Skin of body (tissue), 2 donors: ENCODE data around the gene HTR3A. TPM values are rescaled to one million over a fixed set of nuclear protein-coding genes. Genes with fewer than 3 reads are reported as not detected.

Source experiments
- DNase-seq: peaks from one replicate; lab custom pipeline; 2025; lab: John Stamatoyannopoulos, UW
- total RNA-seq: library from RNA; depleted of rRNA; stranded (reverse); fragments of >200 nt; gene quantifications from one replicate; pipeline ENCODE4 v1.2.3, GENCODE V29; 2014

HTR3A gene
- total RNA-seq, 1 donor from 2014 or later = 0.99 TPM

- no peak for DNase-seq
These were observed 2.8 kb downstream of the HTR3A start for GRCh38 chr11:113977701-113978100.

DNA sequence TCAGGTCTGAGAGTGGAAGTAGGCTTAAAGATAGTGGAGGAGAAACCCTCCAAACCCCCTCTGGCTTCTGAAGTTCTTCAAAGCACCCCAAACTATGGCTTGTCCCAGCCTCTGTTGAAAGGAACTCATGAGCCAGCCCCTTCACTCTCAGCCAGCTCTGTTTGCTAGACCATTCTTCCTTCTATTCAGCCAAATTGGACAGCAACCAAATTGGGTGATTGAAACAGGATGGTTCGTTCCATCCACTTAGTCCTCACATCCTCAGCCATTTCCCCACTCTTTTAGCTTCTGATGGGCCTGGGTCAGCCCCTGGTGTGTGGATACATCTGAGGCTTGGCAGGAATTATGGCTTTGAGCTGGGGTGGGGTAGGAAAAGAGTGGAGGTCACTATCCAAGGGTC is 4.5 kb downstream of the HTR3A start:
- no peak for DNase-seq

GRCh38 chr11:113980785-113981184 is 5.9 kb downstream of the HTR3A start:
- no peak for DNase-seq

DNA sequence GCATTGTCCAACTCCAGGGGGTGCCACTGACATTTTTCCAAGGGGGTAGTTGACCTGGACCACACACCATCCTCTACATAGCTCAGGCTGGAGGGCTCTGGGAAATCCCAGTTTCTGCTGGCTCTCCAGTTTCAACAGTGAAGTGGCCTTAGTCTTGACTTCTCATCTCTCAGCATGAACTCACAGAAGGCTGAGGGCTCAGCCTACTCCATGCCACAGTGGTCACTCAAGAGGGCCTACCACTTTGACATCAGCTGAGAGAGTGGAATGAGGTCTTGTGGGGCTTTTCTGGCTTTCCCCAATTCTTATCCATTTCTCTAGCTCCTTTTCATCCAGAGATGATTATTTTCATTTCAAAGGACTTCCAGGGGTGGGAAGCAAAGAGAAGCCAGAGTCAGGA is 7.4 kb downstream of the HTR3A start:
- DNase-seq = no peak

GRCh38 chr11:113984781-113985180 is 9.9 kb downstream of the HTR3A start:
- no peak for DNase-seq

DNA sequence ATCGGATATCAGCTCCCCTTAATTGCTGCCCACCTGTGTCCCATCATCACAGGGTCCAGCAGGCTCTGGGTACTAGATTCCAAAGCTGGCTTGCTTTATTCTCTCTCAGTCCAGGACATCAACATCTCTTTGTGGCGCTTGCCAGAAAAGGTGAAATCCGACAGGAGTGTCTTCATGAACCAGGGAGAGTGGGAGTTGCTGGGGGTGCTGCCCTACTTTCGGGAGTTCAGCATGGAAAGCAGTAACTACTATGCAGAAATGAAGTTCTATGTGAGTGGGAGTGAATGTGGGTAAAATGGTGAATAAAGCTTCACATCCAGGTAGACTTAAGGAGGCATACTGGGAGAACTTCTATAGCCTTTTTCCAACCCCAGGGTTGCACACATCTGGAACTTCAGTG is 11.0 kb downstream of the HTR3A start:
- no peak for DNase-seq

DNA sequence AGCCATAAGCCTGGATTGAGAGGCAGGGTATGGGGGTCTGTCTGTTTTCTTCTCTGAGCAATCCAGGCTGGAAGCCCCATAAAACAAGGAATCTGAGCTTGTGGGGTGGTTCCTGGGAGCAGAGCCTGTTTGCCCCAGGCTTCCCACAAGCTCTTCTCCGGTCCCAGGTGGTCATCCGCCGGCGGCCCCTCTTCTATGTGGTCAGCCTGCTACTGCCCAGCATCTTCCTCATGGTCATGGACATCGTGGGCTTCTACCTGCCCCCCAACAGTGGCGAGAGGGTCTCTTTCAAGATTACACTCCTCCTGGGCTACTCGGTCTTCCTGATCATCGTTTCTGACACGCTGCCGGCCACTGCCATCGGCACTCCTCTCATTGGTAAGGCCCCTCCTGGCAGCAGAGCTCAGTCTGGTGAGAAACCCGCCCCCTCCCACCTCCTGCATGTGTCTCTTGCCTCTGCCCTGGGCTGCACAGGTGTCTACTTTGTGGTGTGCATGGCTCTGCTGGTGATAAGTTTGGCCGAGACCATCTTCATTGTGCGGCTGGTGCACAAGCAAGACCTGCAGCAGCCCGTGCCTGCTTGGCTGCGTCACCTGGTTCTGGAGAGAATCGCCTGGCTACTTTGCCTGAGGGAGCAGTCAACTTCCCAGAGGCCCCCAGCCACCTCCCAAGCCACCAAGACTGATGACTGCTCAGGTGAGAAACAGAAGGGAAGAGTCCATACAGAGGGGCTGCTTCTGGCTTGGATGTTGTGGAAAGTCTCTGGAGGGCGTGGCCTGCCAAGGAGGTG is 11.6 kb downstream of the HTR3A start:
- no peak for DNase-seq

DNA sequence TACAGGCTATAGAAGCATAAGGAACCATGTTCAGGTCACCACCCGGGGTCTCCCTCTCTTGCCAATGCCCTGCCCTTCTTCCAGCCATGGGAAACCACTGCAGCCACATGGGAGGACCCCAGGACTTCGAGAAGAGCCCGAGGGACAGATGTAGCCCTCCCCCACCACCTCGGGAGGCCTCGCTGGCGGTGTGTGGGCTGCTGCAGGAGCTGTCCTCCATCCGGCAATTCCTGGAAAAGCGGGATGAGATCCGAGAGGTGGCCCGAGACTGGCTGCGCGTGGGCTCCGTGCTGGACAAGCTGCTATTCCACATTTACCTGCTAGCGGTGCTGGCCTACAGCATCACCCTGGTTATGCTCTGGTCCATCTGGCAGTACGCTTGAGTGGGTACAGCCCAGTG is 14.5 kb downstream of the HTR3A start:
- DNase-seq = no peak

- no peak for DNase-seq
These were observed 15.0 kb downstream of the HTR3A start for GRCh38 chr11:113989916-113990315.

- DNase-seq = no peak
These were observed 16.3 kb downstream of the HTR3A start for GRCh38 chr11:113991170-113991569.

DNA sequence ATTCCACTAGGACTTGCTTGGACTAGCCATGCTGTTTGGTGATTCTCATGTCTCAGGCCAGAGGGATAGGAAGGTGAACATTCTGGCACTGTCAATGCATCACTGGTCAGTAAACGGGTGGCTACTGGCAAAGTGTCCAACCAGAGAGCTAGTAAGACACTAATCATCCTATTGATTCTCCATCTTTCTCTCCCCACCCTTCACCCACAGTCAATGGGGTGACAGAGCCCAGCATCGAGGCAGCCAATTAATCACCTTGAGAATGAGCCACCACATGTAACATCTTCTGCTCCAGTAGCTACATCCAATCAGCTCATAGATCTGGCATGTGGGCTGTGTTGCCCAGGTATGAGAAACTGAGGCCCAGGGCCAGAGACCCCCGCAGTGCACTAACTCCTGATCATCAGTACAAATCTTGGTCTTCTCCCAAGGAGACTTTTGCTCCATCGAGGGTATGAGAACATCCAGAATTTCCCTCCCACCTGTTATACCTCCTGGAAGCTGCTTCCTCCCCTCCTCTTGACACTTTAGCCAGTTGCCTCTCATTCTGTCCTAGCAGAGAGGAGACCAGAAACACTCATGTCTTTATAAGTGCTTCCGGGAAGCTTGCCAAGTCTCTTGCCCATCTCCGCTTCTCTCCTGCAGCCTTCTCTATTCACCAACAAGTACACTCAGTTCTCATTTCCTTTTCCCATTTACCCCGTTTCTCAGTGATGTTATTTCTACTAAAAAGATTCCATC is 17.0 kb downstream of the HTR3A start:
- no peak for DNase-seq

GRCh38 chr11:113992459-113993110 is 17.7 kb downstream of the HTR3A start:
- no peak for DNase-seq

DNA sequence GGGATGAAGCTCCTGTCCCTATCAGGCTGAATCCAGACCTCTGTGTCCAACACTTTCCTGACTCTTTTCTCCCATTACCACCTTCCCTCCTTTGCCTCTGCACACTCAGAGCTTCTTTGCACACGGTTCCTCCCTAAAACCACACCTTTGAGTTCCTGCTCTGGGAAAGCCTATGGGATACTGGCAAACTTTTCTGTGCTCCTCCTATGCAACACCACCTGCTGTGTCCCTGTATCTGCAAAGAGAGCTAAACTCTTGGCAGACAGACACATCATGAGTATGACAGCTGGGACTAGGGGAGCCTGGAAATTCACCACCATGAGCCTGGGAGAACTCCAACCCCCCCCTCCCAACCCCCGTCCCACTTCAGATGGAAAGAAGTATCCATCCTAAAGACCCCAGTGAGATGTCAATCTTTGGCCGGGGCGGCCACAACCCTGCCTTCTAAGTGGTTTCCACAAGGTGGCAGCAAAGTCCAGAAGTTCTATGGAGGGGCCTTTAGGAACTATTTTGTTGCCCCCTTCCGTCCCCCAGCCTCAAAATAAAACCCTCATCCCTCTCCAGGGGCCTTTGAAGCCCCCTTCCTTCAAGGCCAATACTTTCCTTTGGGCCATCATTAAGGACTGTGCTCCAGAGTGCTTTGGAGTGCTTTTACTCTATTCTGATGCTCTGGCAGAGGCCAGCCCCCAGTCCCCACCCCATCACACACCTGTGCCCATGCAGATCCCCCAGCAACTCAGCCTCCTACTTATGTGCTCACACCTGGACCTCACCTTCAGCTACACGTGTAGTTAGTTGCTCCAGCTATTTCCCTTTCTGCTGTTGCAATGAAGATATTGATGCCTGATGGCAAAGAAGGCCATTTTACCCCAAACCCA is 19.4 kb downstream of the HTR3A start:
- no peak for DNase-seq

DNA sequence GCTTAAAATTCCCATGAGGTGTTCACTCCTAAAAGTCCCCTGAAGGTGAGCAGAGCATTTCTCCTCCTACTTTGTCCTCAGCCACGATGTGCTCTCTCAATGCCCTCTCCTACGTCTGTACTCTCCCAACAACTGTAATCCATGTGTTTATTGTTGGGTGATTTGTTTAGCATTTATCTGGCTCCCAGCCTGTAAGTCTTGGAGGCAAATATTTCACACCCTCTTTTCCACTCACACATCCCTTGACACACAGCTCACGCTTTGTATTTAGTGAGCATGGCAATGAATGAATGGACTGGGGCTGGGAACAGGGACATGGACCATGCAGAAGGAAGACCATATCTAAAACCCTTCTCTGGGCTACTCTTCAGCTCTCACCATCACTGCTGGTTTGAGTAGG is 22.6 kb downstream of the HTR3A start:
- DNase-seq = no peak

DNA sequence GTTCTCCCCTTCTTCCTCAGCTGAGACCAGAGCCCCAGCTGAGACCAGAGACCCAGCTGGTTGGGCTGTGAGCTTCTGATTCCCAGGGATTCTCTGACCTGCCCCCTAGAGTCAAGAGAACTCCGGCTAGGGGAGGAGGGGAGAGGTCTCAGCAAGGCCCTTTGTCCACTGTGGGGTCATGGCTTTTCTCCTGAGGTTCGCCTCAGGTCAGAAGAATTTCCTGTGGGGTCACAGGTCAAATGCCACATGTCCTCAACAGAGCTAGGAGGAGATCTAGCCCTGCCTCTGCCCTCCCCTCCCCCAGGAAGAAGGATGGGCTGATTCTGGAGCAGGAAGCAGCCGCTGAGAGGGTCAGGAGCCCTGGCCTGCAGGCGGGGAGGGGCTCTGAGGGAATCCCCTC is 23.7 kb downstream of the HTR3A start:
- DNase-seq = no peak

GRCh38 chr11:114000526-114000925 is 25.6 kb downstream of the HTR3A start:
- DNase-seq = no peak

DNA sequence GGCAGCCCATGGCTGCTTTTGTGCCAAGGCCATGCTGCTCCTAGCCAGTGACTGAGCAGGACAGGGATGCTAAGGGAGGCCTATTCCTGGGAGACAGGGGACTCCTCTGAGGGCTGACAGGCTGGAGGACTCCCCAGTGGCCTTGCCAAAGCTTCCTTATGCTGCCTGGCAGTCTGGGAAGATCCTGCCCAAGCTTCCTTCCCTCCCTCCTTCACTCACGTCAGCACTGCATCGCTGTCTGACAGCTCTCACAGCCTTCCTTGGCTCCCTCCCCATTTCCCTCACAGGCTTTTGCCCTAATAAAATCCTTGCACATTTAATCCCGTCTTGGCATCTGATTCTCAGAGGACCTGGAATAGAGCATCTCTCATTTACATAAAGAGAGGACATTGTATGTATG is 26.5 kb downstream of the HTR3A start:
- no peak for DNase-seq

- DNase-seq = no peak
These were observed 33.4 kb downstream of the HTR3A start for GRCh38 chr11:114008331-114008730.

DNA sequence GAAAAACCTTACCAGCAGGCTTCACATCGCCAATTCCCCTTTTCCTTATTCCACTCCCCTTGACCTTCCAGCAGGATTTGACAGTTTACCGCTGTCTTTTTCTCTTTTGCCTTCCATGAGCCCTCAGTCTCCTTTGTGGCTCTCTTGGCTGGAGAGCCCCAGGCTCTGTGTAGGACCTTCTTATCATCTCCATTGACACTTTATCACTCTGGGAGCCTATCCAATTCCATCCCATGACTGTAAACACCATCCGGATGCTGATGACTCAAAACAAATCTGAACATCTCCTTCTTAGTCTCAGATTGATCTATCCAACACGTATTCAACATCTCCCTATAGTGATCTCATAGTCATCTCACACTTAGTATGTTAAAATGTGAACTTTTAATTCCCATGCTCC is 36.0 kb downstream of the HTR3A start:
- DNase-seq = no peak

GRCh38 chr11:114011443-114011842 is 36.5 kb downstream of the HTR3A start:
- no peak for DNase-seq

GRCh38 chr11:114015117-114015516 is 40.2 kb downstream of the HTR3A start:
- DNase-seq = no peak

DNA sequence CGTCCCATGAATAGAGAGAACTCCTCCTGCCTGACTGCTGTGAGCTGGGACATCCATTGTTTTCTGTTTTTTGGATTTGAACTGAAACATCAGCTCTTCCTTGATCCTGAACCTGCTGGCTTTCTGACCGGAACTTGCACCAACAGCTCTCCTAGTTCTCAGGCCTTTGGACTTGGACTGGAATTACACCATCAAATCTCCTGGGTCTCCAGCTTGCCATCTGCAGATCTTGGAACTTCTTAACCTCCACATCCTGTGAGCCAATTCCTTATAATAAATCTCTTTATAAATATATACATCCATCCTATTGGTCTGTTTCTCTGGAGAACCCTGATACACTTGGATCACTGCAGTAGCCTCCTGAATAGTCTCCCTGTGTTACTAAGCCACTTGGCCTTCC is 42.1 kb downstream of the HTR3A start:
- no peak for DNase-seq
